Retina (tissue), 1 donor: Measurements from ENCODE around the gene NPBWR2.
A peak's percentile ranks its signal among the peaks of the same experiment; 100 is the strongest.
"Not testable (repeated sequence)": the region's sequence is repeated elsewhere in the genome, so short reads cannot be mapped to it uniquely, and the experiment has no call there.

ENCODE experiments used
- DNase-seq: peaks from one replicate; pipeline ENCODE4 v3.0.0-alpha.2; 2016

Gene NPBWR2

DNA sequence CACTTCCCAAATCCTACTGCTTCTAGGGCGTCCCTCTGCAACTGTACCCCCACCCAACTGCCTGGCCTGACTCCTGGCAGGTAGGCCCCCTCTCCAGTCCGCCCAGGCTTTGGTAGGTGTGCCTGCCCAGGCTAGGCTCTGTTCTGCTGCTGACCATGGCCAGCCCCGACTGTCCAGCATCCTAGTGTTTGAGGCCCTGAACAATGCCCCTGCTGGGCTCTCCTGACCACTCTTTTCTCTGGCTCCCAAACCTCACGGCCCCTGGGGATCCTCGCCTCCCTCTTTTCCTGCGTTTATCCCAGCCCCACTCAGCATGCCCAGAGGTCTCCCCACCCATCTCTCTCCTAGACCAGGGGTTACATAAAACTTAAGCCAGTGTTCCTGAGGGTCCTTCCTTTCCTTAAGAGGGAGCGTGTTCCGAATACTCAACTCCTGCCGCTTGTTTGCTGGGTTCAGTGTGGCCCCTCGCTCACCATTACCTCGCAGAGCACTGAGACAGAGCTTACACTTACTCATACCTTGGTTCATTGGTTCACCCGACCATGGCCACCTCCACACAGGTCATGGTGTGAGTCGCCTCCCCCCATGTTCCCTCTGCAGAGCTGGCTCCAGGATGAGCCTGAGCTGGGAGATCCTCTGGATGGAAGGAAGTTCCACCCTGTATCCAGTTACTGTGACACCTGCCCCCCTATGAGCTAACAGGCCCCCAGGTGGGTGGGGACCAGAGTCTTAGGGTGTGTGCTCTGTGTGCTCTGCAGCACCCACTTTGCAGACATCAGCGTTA is 35.8 kb upstream of the NPBWR2 start:
- no peak for DNase-seq

DNA sequence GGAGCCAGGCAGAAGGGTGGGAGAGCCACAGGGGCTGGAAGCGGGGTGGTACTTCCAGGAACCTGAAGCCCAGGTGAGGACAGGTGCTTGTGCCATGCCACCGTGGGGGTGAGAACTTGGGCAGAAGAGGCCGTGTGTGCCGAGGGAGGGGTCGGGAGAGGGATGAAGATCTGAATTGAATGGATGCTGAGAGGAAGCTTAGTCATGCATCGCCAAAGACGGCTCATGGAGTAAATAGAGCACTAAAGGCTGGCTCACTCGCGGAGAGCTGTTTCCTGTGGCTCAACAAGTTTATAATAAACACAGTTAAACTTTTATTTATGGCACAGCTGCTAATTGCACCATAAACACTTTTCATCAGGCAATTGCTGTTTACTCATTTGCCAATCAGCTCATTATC is 35.2 kb upstream of the NPBWR2 start:
- no peak for DNase-seq

DNA sequence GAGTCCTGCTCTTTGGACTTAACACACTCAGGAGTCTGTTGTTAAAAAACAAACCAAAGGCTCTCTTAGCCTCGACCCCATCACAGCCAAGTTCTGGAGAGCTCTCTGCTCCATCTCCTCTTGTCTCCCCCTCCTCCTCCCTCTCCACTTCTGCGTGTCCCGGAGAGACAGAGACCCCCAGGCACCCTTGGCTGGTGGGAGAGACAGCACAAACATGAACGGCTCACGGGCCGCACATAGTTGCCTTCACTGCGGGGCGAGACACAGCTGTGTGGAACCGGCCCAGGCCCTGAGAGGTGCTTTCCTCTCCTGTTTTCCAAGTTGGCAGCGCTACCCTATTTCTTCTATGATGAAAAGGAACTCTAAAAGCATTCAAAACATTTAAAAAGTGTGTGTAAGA is 33.6 kb upstream of the NPBWR2 start:
- no peak for DNase-seq

DNA sequence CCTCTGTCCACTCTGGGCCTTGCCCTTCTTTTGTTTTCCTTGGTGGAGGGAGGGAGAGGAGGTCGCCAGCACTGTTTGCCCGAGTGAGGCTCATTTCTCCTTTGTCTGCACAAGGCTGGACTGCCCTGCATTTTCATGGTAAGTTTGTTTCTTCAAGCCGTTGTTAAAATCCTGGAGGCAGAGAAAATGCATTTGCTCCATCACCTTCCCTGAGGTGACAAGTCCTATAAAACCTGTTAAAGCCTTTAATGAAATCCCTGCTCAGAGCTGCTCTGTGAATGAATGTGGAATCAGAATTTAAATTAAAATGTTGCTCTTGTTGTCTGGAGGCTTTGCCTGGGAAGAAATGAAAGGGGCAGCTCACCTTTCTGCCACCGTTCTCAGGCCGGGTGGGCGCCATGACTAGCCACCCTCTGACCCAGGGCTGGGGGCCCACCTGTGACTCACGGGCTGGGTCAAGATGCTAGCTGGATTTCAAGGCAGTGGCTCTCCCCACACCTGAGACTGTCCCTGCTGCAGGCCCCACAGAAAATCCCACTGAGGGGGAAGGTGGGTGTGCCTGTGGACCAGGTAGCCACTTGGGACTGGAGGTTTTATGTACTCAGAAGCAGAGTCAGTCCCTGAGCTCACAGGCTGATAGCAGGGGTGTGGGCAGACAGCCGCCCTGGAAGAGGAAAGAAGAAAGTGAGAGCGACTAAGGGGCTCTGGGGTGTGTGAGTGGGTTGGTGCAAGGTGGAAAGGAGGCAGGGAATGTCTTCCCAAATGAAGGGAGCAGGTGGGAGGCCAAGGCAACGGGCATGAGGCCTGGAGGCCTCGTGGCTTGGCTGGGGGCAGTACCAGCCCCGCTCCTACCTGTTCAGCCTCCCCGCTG is 32.9 kb upstream of the NPBWR2 start:
- no peak for DNase-seq

DNA sequence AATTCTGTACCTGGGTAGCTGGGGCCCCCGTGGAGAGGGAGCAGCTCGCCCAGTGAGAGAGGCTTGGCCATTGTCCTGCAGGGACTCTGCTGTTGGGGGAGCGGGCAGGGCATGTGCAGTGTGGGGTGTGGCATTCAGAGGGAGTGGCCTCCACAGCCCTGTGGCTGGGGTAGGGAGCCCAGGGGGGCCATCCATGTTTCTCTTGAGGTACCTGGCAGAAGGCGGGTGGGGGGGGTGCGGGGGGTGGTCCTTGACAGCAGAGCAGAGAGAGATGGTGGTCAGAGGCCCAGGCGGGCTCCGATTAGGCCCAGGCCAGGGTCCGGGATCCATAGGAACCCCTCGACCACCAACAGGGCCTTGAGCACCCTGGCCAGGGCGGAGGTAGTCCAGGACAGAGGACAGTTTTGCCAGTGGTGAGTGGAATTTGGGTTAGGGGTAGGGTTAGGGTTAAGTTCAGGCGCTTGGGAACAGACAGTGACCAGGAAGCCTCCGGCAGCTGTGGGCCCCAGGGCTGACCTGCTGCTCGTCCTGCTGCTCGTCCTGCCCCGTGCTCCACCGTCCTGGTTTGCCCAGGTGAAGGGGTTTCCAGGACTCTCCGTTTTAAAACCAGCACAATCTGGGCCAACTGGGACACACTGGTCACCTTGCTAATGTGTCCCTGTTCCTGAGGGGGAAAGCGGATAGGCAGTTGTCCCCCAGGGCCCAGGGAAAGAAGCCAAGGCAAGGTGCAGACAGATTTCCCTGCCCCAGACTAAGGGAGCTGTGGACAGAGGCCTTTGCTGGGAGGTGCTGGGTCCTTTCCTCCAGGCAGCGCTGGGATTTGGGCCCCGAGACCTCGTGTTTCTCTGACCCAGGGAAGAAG is 32.1 kb upstream of the NPBWR2 start:
- DNase-seq, result no peak

DNA sequence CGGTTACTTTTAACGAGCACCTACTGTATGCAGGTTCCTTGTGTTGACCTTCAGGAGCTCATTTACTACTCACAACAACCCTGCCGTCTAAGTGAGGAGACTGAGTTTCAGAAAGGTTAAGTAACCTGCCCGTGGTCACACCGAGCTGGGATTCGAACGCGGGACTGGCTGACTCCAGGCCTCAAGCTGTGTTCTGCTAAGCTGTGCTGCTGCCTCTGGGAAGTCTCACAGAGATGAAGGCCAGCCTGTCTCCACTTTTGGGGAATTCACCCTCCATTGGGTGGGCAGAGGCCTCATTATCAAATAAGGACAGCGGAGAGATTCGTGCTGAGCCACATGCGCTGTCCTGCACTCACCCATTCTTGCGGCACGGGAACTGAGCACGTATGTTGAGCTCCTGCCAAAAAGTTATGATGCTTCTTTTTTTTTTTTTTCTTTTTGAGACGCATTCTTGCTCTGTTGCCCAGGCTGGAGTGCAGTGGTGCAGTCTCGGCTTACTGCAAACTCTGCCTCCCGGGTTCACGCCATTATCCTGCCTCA is 31.0 kb upstream of the NPBWR2 start:
- no peak for DNase-seq

DNA sequence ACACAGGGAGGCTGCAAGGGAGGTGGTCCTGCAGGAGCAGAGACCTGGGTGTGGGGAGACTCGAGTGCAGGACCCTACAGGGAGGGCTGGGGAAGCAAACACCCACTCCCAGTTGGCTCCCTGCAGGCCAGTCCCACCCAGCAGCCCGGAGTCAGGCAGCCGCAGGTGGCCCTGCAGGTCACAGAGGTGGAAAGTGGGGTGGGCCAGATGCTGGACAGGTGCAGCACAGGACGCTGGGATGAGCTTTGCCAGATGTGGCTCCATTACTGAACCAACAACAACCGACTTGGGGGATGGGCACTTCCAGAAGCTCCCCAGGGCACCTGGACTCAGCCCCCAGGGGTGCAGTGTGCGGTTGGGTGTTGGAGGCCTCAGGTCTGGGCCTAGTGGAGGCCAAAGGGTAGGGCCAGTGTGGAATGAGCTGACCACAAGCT is 30.2 kb upstream of the NPBWR2 start:
- DNase-seq, result no peak

DNA sequence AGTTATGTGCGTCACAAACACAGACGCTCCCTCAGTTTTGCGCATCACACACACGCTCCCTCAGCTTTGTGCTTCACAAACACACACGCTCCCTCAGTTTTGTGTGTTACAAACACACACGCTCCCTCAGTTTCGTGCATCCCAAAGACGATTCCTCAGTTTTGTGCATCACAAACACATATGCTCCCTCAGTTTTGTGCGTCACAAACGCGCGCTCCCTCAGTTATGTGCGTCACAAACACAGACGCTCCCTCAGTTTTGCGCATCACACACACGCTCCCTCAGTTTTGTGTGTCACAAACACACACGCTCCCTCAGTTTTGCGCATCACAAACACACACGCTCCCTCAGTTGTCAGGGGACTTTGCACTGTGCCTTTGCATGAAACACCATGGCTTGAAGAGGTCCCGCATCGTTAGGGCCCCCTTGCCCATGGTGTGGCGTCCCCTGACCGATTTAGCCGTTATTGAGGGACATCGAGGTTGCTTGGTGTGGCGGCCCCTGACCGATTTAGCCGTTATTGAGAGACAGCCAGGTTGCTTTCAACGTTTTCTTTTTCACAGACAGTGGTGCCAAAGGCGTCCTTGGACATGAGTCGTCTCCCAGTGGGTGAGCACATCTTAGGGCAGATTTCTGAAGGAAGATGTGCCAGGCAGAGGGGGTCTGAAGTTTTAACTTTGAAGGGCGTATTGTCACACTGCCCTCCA is 28.8 kb upstream of the NPBWR2 start:
- DNase-seq, result no peak

DNA sequence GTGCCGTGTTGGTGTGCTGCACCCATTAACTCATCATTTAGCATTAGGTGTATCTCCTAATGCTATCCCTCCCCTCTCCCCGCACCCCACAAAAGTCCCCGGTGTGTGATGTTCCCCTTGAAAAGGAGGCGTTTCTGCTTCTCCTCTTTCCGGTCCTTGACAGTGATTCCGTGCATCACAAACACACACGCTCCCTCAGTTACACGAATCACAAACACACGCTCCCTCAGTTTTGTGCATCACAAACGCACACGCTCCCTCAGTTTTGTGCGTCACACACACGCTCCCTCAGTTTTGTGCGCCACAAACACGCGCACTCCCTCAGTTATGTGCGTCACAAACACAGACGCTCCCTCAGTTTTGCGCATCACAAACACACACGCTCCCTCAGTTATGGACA is 27.4 kb upstream of the NPBWR2 start:
- DNase-seq, result not testable (repeated sequence)

DNA sequence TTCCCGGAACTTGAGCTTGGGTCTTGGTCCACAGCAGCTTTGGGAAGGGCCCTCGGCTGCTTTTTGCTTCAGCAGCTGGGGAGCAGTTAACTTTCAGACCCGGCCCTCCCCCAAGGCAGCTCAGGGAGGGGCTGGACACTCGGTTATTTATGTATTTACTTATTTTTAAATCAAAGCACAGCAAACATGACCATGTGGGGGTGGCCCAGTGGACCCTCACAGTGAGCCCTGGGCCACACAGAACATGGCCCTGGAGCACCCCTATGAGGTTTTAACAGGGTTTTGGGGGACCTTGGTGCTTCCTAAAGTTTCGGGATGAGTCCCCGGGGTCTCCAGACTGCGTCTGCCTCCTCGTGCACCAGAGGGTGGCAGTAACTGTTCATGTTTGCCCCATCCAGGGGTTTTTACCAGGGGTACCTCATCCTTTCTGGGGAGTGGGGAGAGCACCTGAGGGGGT is 26.6 kb upstream of the NPBWR2 start:
- DNase-seq, result no peak

DNA sequence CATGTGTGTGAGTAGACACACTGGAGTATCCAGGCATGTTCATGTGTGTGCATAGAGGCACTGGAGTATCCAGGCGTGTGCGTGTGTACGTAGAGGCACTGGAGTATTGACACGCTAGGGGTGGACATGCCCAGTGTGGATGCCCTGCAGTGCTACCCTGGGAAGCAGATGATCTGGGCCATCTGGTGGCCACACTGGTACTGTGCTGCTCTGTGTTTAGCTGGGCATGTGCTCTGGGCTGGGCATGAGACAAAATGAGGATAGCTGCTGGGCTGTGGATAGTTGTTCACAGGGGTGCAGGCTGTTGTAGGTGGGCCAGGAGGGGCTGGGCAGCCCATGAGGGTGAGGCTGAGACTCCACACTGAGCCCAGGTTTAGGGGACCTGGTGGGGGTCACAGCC is 24.0 kb upstream of the NPBWR2 start:
- no peak for DNase-seq

DNA sequence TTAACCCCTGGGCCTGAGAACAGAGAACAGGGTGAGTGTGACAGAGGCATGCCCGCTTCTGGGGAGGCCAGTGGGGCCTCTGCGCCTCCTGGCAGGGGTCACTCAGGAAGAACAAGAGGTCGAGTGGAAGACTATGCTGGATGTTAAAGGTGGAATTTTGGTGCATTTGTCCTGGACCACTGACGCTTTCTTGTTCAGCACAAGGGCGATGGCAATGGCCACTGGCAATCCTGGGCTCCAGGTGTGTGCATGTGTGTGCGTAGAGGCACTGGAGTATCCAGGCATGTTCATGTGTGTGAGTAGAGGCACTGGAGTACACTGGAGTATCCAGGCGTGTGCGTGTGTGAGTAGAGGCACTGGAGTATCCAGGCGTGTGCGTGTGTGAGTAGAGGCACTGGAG is 23.5 kb upstream of the NPBWR2 start:
- no peak for DNase-seq

DNA sequence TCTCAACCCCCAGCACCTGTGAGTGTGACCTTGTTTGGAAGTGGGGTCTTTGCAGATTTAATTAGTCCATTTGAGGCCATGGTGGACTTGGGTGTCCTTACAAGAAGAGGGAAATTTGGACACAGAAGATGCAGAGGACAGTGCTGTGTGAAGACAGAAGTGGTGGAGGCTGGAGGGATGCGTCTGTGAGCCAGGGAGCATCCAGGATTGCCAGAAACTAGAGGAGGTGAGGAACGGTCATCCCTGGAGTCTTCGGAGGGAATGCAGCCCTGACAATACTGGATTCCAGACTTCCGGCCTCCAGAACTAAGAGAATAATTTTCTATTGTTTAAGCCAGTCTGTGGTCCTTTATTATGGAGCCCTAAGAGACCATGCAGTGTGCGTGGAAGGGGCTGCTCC is 22.9 kb upstream of the NPBWR2 start:
- DNase-seq, result no peak

DNA sequence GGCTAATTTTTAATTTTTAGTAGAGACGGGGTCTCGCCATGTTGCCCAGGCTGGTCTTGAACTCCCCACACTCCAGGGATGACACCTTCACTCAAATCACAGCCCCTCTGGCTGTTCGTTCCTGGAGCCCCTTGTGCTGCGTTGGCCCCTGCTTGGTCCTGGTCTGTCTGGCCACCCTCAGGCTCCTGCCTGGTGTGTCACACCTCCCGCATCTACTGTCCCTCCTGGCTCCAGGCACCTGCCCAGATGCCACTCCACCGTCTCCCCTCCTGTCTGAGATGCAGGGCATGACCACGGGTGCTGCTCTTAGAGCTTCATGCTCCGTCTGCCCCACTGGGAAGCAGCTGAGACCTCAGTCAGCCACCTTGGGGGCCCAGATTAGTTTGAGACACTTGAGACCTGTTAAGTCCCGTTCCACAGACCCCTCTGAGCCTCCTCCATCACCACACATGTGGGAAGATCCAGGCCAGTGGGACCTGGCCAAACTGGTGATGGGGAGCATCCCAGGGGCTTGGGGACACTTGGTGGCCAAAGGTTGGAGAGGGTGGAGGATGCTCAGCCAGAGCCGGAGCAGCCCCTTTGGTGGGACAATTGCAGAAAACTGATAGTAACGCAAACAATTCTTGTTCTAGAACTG is 21.9 kb upstream of the NPBWR2 start:
- no peak for DNase-seq

DNA sequence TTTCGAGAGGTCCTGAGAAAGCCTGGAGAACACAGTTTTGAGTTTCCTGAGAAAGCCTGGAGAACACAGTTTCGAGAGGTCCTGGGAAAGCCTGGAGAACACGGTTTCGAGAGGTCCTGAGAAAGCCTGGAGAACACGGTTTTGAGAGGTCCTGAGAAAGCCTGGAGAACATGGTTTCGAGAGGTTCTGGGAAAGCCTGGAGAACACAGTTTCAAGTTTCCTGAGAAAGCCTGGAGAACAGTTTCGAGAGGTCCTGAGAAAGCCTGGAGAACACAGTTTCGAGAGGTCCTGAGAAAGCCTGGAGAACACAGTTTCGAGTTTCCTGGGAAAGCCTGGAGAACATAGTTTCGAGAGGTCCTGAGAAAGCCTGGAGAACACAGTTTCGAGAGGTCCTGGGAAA is 16.2 kb upstream of the NPBWR2 start:
- not testable (repeated sequence) for DNase-seq

DNA sequence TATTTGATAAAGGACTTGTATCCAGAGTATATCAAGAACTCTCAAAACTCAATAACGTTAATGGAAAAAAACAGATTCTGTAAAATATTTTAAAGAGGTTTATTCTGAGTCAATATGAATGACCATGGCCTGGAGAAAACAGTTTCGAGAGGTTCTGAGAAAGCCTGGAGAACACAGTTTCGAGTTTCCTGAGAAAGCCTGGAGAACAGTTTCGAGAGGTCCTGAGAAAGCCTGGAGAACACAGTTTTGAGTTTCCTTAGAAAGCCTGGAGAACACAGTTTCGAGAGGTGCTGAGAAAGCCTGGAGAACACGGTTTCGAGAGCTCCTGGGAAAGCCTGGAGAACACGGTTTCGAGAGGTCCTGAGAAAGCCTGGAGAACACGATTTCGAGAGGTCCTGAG is 15.6 kb upstream of the NPBWR2 start:
- not testable (repeated sequence) for DNase-seq

DNA sequence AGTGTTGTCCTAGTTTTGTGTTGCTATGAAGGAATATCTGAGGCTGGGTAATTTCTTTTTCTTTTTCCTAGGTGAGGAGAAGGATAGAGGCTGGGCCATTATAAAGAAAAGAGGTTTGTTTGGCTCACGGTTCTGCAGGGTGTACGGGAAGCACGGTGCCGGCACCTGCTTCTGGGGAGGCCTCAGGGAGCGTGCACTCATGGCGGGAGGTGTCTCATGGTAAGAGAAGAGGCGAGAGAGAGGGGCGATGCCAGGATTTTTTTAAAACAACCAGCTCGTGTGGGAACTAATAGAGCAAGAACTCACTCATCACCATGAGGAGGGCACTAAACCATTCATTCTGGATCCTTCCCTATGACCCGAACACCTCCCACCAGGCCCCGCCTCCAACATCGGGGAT is 14.2 kb upstream of the NPBWR2 start:
- peak; percentile 1 for DNase-seq

DNA sequence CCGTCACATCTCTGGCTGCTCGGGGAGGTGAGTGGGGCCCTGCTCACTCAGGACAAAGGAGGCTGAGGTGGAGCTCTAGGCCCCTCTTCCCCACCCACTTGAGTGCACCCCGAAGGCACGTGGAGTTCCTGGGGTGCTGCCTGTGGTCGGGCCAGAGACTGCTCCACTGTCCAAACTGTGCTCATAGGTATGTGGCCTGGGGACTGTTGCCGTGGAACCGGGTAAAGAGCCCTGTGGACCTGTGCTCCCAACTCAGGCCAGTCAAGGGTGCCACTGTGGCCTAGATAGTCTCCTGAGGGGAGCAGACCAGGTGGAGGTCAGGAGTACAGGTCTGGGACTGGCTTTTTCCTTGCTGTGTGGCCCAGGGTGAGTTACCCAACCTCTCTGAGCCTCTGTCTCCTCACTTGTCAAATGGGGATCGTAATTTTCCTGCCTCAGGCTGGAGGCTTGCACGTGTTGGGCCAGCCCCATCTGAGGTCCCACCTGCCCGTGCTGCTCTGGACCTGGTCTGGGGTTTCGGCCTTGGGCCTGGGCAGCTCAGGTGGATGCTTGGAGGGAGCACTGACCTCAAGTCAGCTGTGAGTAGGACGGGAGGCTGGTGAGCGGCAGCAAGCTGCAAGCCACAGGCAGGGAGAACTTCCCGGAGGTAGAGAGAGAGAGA is 12.4 kb upstream of the NPBWR2 start:
- DNase-seq, result no peak

DNA sequence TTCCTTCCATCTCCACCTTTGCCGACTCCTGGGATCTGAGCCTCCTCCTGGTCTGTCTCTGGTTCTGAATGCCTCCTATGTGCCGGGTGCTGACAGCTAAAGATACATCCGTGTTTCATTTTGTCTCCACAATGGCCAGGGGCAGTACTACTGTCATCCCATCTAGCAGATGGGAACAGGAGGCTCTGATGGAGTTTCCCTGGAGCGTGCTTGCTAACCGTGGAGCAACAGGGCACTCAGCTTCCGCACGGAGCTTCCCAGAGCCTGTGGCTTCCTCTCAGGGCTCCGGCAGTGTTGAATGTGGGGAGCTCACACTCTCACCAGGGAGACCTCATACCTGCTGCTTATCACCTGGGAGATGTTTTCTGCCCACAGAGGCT is 11.9 kb upstream of the NPBWR2 start:
- no peak for DNase-seq

DNA sequence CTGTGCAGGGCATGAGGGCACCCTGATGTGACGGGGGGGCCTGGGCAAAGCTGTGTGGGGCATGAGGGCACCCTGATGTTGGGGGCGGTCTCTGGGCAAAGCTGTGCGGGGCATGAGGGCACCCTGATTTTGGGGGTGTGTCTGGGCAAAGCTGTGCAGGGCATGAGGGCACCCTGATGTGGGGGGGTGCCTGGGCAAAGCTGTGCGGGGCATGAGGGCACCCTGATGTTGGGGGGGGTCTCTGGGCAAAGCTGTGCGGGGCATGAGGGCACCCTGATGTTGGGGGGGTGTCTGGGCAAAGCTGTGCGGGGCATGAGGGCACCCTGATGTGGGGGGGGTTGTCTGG is 10.0 kb upstream of the NPBWR2 start:
- not testable (repeated sequence) for DNase-seq
